Heart left ventricle (tissue), 13 donors: ENCODE data around the gene SLC7A10.

Experiments used
- POLR2A ChIP-seq, 2 donors: fragments of 450-650 bp; IDR thresholded peaks; one replicate each; pipeline ENCODE4 v1.6.1; 2017; ENCODE audit warnings: antibody characterized with exemption in 2 of 2, mild to moderate bottlenecking in 2 of 2, moderate library complexity in 2 of 2
- TF ChIP-seq, protein P1 (sequence below), 12 donors: fragments of 200-600 bp; sonication (generic) in 4 of 12; IDR thresholded peaks; one replicate each; pipeline versions ENCODE4 v1.5.0 to v1.8.0; 2018 to 2022; ENCODE audit warnings: antibody characterized with exemption in 12 of 12, mild to moderate bottlenecking in 5 of 12
- donor health status: ischemic (EF 13 %, LVEDD 7.1; RV severe dilation, severe dysfunction).
- donor health status: DM: no; HTN: yes; CAD: no.
- donor health status: DM: no; HTN: no; CAD: no.
- donor health status: ischemic (EF 25% LVEDD 6.9; RV normal size, moderate dysfunction).
- donor health status: ischemic (EF 25% LVEDD 5.7; RV mildly dilated, moderate dysfunction).
- donor health status: ischemic (EF 35%, LVEDD 5.7; RV mildly dilated, moderate dysfunction).
- donor health status: nonischemic (EF 11% LVEDD 7.7; RV severe dilation, severe dysfunction).
- donor health status: DM: yes; HTN: yes; CAD: no.
- donor health status: PGD.
- donor health status: ischemic (EF 29% LVEDD 5.4; RV normal size, mild dysfunction).
- donor health status: nonischemic (EF 23%, LVEDD 6.1; RV moderate dilation, normal function).

DNA sequence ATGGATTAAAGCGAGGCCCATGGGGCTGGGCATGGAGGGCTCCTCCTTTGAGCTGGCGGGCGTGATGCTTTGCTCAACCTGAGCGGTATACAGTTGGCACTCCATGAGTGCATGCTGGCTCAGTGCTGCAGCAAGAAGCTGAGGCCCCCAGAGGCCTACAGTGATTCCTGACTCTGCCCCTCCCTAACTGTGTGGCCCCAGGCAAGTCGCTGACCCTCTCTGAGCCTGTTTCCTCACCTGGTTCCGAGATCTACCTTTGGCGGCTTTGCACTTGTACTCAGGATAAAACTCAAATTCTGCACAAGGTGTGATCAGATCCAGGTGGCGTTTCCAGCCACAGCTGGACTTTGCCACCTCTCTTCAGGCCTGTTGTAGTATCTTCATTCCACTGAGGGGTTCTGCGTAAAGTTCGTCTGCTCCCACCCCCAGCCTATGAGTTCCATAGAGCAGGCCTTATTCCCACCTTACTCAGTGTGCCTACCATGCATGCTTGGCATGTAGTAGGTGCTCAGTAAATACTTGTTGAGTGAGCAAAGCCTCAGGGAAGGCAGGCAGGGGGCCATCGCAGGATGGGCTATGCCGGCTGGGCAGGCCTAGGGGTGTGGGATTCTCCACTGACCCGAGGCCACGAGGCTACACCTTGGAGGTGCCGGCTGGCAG lies 23.6 kb downstream of the SLC7A10 start:
- TF ChIP-seq, protein P1, sequence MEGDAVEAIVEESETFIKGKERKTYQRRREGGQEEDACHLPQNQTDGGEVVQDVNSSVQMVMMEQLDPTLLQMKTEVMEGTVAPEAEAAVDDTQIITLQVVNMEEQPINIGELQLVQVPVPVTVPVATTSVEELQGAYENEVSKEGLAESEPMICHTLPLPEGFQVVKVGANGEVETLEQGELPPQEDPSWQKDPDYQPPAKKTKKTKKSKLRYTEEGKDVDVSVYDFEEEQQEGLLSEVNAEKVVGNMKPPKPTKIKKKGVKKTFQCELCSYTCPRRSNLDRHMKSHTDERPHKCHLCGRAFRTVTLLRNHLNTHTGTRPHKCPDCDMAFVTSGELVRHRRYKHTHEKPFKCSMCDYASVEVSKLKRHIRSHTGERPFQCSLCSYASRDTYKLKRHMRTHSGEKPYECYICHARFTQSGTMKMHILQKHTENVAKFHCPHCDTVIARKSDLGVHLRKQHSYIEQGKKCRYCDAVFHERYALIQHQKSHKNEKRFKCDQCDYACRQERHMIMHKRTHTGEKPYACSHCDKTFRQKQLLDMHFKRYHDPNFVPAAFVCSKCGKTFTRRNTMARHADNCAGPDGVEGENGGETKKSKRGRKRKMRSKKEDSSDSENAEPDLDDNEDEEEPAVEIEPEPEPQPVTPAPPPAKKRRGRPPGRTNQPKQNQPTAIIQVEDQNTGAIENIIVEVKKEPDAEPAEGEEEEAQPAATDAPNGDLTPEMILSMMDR (IDR thresholded peaks at IDR 0.05) = no peak
- TF ChIP-seq POLR2A (IDR thresholded peaks at IDR 0.05) = no peak
